CD4-positive, alpha-beta T cell treated with Interleukin-17A for 1 hour (primary cell): Measurements from ENCODE around the gene SPCS1.

ENCODE experiments used
- DNase-seq: peaks from one replicate; pipeline ENCODE4 v3.0.0-alpha.2; 2020

Gene SPCS1

GRCh38 chr3:52733256-52733891 is 27.5 kb downstream of the SPCS1 start:
- no peak for DNase-seq

GRCh38 chr3:52739730-52740129 is 33.8 kb downstream of the SPCS1 start:
- no peak for DNase-seq

- DNase-seq: peak; percentile 50
Measured at GRCh38 chr3:52742418-52743041, 36.6 kb downstream of the SPCS1 start.

GRCh38 chr3:52743152-52743551 is 37.2 kb downstream of the SPCS1 start:
- DNase-seq: no peak

- no peak for DNase-seq
Measured at GRCh38 chr3:52743721-52744120, 37.8 kb downstream of the SPCS1 start.

- DNase-seq: no peak
Measured at GRCh38 chr3:52752045-52752660, 46.2 kb downstream of the SPCS1 start.

GRCh38 chr3:52754373-52754772 is 48.5 kb downstream of the SPCS1 start:
- DNase-seq: no peak

GRCh38 chr3:52756141-52756540 is 50.2 kb downstream of the SPCS1 start:
- DNase-seq: no peak
